Esophagus mucosa (tissue), 1 donor: Measurements from ENCODE around the gene IER5L. TPM values are rescaled to one million over a fixed set of nuclear protein-coding genes. Genes with fewer than 3 reads are reported as not detected.
A peak's percentile ranks its signal among the peaks of the same experiment; 100 is the strongest.

Experiments used
- ATAC-seq: fragments of 200-7000 bp; cut with Tn5 transposase; one replicate; pipeline ENCODE4 v1.9.1; 2020
- total RNA-seq: library from RNA; stranded (reverse); gene quantifications from one replicate; pipeline ENCODE4 v1.2.4, GENCODE V29; 2023
- donor health status: DM: yes; HTN: yes; CAD: no.

The IER5L gene
- total RNA-seq, 1 donor from 2014 or later: 8.1 TPM

- ATAC-seq: no peak
These were observed 17.1 kb downstream of the IER5L start for GRCh38 chr9:129160712-129161533.

GRCh38 chr9:129156163-129156562 is 21.9 kb downstream of the IER5L start:
- no peak for ATAC-seq

- ATAC-seq: no peak
These were observed 23.1 kb downstream of the IER5L start for GRCh38 chr9:129154866-129155477.

- ATAC-seq: no peak
These were observed 26.6 kb downstream of the IER5L start for GRCh38 chr9:129151469-129151868.

- ATAC-seq: no peak
These were observed 27.3 kb downstream of the IER5L start for GRCh38 chr9:129150672-129151211.

GRCh38 chr9:129150122-129150521 is 27.9 kb downstream of the IER5L start:
- ATAC-seq: no peak

- peak; percentile 22 for ATAC-seq
These were observed 28.6 kb downstream of the IER5L start for GRCh38 chr9:129149442-129149841.

- ATAC-seq: no peak
These were observed 29.4 kb downstream of the IER5L start for GRCh38 chr9:129148463-129149204.

- ATAC-seq: no peak
These were observed 31.6 kb downstream of the IER5L start for GRCh38 chr9:129146441-129146941.

- no peak for ATAC-seq
These were observed 32.2 kb downstream of the IER5L start for GRCh38 chr9:129145841-129146292.

- ATAC-seq: no peak
These were observed 32.7 kb downstream of the IER5L start for GRCh38 chr9:129145316-129145715.

- peak; percentile 31 for ATAC-seq
These were observed 34.8 kb downstream of the IER5L start for GRCh38 chr9:129143031-129143927.

- ATAC-seq: no peak
These were observed 35.7 kb downstream of the IER5L start for GRCh38 chr9:129142138-129142935.

GRCh38 chr9:129141066-129142041 is 36.7 kb downstream of the IER5L start:
- no peak for ATAC-seq

GRCh38 chr9:129140397-129141065 is 37.5 kb downstream of the IER5L start:
- ATAC-seq: peak; percentile 70

- ATAC-seq: peak; percentile 86
These were observed 38.1 kb downstream of the IER5L start for GRCh38 chr9:129139993-129140396.

- peak; percentile 58 for ATAC-seq
These were observed 38.6 kb downstream of the IER5L start for GRCh38 chr9:129139233-129139992.
